GM18520 (cell line): ENCODE results near the gene ARTN.

Experiments used
- ATAC-seq: cut with Tn5 transposase; IDR thresholded peaks from one replicate; pipeline ENCODE4 v1.9.1; 2021; ENCODE audit not compliant: unreplicated experiment

The ARTN gene

DNA sequence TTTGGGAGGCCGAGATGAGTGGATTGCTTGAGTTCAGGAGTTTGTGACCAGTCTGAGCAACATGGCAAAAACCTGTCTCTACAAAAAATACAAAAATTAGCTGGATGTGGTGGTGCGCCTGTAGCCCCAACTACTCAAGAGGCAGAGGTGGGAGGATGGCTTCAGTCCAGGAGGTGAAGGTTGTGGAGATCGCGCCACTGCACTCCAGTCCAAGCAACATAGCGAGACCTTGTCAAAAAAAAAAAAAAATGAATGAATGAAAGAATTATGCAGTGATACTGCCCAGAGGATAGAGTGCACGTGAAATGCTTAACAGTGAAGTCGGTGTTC lies 35.8 kb downstream of the ARTN start:
- no peak for ATAC-seq

DNA sequence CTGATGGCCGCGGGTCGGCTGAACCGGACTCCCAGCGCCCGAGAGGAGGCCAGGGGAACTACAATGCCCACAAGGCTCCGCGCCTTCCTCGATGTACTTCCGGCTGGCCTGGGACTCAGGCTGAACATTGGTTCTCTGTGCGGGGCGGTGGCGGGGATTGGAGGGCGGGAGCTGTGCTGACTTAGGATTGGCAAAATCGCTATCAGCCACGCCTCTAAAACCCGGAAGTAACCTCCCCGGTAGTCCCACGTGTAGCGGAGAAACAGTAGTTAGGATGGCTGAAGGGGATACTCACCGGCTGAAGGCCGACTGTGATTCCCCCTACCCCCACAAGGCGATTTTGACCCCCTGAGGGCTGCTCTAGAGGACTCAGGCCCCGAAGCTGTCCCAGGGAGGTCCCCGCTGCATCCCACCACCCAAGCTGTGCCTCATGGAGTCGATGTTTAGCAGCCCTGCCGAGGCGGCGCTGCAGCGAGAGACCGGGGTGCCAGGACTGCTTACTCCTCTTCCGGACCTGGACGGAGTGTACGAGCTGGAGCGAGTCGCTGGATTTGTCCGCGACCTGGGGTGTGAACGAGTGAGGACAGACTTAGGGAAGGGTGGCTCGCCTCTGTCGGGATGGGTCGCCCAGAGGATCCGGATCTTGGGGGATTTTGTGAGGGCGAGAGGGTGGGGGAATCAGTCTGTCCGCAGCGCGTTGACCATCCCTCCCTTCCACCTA lies 36.3 kb downstream of the ARTN start, which contains the start of gene DPH2:
Gene DPH2 (plus strand): TSS at position 265 of the 721 bp plus-strand sequence. CDS start 166 bp downstream, at position 431.
- ATAC-seq = peak; percentile 59

DNA sequence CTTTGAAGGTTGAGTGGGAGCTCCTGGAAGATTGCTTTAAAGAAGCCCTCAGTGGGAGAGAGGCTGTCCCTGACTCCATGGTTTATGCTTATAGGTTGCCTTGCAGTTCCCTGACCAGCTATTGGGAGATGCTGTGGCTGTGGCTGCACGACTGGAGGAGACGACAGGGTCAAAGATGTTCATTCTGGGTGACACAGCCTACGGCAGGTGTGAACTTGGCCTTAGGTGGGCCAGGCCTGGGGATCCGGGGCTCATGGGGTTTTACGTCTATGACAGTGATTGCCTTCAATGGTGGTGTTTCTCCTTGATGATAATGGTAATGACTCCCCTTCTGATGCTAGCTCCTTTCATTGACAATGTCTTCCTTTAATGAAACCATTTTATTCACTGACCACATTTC lies 36.9 kb downstream of the ARTN start:
- ATAC-seq = no peak

DNA sequence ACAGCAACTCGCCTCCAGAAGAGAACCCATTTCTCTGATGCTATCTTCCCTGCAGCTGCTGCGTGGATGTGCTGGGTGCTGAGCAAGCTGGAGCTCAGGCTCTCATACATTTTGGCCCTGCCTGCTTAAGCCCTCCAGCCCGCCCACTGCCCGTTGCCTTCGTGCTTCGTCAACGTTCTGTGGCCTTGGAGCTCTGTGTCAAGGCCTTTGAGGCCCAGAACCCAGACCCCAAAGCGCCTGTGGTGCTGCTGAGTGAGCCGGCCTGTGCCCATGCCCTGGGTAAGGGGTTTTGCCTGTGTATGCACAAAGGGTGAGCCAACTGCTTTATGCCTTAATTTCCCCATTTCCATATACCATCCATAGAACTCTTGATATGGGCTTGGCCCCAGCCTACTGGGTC lies 37.3 kb downstream of the ARTN start:
- no peak for ATAC-seq

DNA sequence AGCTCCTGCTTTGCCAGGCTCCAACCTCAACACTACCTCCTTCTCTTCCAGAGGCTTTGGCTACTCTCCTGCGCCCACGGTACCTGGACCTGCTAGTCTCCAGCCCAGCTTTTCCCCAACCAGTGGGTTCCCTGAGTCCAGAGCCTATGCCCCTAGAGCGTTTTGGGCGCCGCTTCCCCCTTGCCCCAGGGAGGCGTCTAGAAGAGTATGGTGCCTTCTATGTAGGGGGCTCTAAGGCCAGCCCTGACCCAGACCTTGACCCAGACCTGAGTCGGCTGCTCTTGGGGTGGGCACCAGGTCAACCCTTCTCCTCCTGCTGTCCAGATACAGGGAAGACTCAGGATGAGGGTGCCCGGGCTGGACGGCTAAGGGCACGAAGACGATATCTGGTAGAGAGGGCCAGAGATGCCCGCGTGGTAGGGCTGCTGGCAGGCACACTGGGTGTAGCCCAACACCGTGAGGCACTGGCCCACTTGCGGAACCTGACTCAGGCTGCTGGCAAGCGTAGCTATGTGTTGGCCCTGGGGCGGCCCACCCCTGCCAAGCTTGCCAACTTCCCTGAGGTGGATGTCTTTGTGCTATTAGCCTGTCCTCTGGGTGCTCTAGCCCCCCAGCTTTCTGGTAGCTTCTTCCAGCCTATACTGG lies 37.9 kb downstream of the ARTN start:
- ATAC-seq = no peak

DNA sequence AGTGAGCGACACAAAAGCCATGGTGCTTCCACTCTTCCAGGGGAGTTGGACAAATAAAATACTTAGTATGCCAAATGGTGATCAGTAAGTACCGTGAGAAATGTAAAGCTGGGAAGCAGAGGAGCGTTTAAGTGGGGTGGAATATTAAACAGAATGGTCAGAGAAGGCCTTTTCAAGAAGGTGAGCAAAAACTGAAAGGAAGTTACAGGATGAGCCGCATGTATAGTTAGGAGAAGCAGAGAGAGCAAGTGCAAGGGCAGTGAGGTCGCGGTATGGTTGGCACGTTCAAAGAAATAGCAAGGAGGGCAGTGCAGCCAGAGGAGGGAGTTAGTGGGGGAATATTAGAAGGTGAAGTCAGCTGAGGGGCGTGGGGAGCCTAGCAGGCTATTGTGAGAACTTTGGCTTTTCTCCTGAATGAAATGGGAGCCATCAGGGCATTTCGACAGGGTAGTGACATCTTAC lies 40.4 kb downstream of the ARTN start:
- ATAC-seq = no peak

DNA sequence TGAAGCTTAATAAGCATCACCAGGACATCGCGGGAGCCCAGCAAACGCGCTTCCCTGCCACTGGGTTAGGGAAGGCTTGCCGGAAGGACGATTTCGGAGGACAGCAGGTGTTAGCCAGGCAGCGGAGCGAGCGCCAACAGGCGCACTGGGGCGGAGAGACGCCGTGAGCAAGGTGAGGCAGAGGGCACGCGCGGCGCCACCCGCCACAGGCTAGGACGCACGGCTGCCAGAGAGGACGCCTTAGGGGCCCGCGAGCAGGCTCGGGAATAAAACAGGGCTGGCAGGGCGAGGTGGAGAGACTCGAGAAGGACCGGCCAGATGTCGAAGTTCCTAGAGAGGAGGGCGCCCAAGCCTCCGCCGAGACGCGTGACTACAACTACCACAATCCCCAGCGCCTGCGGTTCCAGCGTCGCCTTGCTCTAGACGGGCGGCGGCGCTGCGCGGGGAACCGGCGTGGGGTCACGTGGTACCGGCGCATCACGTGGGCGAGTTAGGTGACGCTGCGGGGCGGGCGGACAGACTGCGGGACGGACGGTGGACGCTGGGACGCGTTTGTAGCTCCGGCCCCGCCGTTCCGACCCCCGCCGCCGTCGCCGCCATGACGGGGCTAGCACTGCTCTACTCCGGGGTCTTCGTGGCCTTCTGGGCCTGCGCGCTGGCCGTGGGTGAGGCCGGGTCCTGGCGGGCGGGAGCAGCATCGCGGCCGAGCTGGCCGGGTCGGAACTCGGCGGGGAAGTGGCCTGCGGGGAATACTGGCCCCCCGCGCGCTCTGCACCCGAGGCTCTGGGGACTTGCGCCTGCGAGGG lies 41.0 kb downstream of the ARTN start, which contains the start of gene ATP6V0B:
Gene ATP6V0B (plus strand): TSS at position 518 of the 806 bp plus-strand sequence. CDS start 81 bp downstream, at position 599.
- peak; percentile 63 for ATAC-seq

DNA sequence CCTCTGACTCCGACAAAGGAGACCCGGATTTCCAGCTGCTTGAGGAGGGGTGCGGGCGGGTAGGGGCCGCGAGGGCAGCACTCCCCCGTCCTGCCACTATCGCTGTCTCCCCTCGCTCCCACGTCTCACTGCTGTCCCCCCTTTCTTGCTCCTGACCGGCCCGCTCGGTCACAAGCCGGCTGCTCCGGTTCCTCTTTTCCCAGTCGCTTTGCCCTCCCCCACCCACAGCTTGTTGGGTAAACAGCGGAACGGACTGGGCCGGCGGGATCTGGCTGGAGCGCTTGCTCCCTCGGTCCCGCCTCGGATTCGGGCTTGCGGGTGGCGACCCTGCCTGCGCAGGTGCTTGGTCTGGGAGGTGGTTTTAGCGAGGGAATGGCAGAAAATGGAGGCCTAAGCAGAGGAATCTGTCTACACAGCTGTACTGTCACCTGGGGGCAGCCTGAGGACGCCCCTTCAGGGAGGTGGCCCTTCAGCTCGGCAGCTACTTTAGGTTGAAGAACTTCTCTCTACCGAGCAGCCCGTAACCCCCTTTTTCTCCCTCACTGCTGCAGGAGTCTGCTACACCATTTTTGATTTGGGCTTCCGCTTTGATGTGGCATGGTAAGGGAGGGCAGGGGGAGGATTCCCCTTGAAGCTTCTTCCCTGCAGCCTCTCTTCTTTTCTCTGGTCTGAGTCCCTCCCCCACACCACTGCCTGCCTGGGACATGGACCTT lies 41.8 kb downstream of the ARTN start:
- ATAC-seq = no peak

DNA sequence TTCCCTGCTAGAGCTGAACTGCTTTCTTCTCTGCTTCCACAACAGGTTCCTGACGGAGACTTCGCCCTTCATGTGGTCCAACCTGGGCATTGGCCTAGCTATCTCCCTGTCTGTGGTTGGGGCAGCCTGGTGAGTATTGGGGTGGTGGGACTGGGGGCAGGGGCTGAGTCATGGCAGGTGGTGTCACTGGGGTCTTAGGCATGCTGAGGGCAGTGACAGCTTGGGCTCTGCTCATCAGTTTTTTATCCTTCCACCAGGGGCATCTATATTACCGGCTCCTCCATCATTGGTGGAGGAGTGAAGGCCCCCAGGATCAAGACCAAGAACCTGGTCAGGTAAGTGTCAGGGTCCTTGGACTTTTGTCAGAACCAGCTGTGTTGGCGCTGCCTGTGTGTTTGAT lies 42.4 kb downstream of the ARTN start:
- ATAC-seq = no peak

DNA sequence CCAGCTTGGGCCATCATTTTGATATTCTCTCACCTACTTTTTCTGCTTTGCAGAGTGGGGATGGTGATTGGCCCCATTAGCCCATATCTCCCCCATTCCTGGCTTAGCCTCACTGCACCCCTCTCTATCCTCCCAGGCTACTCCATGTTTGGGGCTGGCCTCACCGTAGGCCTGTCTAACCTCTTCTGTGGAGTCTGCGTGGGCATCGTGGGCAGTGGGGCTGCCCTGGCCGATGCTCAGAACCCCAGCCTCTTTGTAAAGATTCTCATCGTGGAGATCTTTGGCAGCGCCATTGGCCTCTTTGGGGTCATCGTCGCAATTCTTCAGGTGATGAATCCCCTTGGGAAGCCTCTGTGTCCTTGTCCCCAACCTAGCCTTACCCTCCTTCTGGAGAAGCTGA lies 43.3 kb downstream of the ARTN start:
- ATAC-seq = no peak

DNA sequence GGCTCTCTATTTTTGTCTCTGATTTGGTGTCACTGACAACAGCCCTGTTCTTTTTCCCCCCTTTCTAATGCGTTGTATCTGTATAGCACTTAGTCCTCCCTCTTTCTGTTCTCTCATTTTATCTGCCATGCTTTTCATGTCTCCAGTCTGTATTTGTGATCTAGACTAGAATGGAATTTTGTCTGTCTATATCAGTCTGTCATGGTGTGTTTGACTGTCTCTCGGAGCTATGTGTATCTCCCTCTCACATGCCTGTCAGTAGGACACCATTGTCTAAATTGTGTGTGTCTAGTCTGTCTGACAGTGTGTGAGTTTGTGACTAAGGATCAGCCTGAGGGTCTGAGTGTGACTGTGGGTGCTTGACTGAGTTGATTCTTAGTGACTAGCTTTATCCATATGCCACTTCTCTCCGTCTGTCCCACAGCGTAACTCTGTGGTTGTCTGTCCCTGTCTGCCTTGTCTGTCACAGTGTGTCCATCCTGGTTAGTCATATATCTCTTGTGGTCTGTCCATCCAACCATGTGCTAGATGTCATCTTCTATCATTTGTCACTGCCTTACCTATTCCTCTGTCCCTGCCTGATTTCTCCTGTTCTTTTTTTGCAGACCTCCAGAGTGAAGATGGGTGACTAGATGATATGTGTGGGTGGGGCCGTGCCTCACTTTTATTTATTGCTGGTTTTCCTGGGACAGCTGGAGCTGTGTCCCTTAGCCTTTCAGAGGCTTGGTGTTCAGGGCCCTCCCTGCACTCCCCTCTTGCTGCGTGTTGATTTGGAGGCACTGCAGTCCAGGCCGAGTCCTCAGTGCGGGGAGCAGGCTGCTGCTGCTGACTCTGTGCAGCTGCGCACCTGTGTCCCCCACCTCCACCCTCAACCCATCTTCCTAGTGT lies 44.0 kb downstream of the ARTN start:
- no peak for ATAC-seq

DNA sequence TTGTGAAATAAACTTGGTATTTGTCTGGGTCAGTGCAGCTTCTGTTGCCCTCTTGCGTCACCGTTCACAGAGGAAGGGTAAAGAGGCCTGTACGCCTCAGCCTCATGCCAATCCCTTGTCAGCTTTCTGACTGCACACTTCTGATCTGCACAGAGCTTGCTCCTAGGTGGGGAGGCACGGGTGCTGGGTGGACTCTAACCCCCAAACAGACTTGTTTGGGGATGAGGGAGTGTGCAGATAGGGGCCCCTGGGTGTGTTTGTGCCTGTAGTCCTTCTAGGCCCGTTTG lies 44.6 kb downstream of the ARTN start:
- ATAC-seq = no peak

DNA sequence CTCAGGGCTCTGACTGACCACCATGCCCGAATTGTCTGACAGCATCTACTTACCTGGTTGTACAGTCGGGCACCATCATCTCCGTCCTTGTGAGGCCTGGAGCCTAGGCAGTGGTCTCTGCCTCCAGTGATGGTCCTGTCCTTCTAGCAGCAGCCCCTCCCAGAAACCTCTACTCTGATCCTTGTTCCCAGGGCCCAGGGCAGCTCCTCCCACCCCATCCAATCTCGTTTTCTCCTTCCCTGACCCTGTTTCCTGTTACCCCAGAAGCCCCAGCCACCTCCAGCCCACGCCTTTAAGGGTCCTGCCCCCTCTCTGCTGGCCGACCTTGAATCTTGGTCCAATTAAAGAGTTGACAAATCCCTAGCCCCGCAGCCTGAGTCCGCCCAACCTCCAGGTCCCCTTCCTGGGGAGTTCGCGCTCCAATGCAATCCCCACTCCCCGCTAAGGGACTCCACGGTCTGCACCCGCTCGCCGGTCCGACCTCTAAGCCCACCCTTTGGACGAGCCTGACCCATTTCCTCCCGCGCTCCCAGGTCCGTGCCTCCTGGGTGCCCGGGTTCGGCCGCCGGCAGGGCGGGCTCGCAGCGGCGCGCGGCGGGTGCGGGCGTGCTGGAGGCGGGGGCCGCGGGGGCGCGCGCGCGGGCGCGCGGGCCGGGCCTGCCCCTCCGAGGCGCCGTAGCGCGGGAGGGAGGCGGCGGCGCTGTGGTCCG lies 45.1 kb downstream of the ARTN start, which contains the start of gene B4GALT2:
Gene B4GALT2 (plus strand): TSS at position 660 of the 710 bp plus-strand sequence. CDS start 1,951 bp downstream, outside the sequence.
- ATAC-seq = no peak

DNA sequence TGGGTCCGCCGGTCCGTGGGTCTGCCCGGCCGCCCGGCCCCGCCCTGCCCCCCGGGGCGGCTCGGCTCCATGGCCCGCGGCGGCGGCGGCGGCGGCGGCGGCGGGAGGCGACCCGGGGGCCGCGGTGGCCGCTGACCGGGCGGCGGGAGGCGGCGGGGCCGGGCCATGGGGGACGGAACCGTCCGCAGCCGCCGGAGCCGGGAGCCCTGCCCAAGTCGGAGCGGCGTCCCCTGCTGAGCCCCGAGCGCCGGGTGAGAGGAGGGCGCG lies 45.6 kb downstream of the ARTN start:
- no peak for ATAC-seq

DNA sequence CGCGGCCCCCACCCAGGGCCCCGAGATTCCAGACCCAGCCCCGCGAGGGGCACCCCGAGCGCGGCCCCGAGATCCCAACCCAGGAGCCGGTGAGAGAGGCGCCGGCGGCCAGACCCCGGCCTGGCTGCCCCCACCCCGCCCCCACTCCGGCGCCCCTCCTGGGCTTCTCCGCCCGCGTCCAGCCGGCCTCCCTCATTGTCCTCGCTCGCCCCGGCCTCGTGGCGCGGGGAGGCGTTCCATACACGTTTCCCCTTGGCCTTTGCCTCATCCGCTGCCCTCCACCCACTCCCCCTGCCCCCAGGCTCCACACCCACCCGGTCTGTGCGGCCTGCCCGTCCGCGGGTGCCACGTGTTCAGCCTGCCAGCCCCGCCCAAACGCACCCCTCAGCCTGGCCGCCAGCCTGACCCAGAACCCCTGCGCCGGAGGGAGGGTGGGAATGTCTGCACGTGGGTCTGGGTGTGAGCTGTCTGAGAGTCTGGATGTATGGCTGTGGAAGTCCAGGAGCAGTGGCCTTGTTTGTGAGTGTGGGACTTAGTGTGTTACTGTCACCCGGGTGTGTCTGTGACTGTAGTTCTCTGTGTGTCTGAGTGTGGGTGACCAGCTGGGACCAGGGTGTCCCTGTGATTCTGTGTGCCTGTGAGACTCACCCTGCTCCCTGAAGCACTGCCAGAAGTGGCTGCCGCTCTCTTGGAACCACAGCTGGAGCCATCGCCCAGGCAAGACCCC lies 46.1 kb downstream of the ARTN start:
- no peak for ATAC-seq

DNA sequence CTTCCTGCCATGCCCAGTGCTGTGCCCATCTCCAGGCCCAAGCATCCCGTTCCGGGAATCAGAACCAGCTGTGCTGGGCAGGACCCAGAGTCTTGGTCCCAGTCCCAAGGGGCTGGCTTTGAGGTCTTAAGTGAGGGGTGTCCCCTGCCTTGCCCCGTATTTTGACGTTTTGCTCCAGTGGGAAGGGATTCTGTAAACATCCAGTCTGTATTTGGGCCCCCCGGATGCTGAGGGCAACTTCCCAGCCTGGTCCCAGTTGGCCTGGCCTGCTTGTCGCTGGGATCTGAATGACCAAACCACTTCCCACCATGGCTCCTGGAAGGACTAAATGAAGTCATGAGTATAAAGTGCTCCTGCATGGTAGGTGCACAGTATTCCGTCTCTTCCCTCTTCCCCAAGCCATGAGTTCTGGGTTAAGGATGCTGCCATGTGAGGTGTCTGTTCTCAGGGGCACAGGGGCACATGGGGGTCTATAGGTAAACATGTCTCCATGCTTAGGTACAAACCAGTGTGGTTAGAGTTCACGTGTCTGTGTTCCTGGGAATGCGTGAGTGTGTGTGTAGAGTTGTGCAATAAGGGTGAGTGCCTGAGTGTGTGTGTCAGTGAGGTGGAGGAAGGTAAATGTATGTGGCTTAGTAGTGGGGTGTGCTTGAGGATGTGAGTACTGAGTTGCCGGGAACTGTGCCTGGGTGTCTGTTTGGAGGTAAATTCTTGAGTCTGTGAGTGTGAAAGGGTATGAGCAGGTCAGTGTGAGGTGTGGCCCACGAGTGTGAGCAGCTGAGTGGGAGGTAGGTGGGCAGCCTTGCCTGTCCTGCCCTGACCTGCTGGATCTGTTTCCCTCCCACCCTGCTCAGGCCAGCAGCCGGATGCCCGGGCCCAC lies 46.9 kb downstream of the ARTN start:
- no peak for ATAC-seq

DNA sequence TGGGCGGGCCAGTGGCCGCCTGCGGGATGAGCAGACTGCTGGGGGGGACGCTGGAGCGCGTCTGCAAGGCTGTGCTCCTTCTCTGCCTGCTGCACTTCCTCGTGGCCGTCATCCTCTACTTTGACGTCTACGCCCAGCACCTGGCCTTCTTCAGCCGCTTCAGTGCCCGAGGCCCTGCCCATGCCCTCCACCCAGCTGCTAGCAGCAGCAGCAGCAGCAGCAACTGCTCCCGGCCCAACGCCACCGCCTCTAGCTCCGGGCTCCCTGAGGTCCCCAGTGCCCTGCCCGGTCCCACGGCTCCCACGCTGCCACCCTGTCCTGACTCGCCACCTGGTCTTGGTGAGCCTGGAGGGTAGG lies 47.5 kb downstream of the ARTN start:
- ATAC-seq = no peak

DNA sequence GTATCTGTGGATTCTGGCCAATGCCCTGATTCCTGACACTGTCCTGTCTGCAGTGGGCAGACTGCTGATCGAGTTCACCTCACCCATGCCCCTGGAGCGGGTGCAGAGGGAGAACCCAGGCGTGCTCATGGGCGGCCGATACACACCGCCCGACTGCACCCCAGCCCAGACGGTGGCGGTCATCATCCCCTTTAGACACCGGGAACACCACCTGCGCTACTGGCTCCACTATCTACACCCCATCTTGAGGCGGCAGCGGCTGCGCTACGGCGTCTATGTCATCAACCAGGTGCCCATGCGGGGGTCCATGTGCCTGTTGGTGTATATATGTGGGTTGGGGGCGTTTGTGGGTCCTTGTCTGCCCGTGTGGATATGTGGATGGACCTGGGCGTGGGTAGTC lies 48.0 kb downstream of the ARTN start:
- ATAC-seq = no peak
